ENCODE results near the gene FLVCR2.
"Not testable (repeated sequence)": the region's sequence is repeated elsewhere in the genome, so short reads cannot be mapped to it uniquely, and the experiment has no call there.

The FLVCR2 gene

GRCh38 chr14:75595226-75595625 lies 16.8 kb downstream of the FLVCR2 start:
- peak; percentile 34 to 59 (median 38) for DNase-seq

- peak; percentile 86 to 96 (median 87) for DNase-seq
These were observed 18.7 kb downstream of the FLVCR2 start for GRCh38 chr14:75597149-75597548.

- peak; percentile 60 to 91 (median 71) for DNase-seq
These were observed 21.7 kb downstream of the FLVCR2 start for GRCh38 chr14:75600100-75600499.

- DNase-seq: not testable (repeated sequence)
These were observed 22.6 kb downstream of the FLVCR2 start for GRCh38 chr14:75601061-75601460.

DNA sequence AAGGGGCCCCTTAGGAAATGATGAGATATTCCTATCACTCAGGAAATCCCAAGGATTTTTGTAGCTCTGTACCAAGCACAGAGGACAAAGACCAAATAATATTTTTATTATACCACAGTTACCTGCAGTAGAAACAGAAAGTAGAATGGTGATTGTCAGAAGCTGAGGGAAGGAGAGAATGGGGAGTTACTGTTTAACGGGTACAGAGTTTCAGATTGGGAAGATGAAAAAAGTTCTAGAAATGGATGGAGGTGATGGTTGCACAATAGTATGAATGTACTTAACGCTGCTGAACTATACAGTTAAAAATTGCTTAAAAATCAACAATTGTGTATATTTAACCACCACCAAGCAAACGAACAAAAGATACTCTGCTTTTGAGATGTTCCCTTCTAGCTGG lies 24.1 kb downstream of the FLVCR2 start:
- DNase-seq: no peak

DNA sequence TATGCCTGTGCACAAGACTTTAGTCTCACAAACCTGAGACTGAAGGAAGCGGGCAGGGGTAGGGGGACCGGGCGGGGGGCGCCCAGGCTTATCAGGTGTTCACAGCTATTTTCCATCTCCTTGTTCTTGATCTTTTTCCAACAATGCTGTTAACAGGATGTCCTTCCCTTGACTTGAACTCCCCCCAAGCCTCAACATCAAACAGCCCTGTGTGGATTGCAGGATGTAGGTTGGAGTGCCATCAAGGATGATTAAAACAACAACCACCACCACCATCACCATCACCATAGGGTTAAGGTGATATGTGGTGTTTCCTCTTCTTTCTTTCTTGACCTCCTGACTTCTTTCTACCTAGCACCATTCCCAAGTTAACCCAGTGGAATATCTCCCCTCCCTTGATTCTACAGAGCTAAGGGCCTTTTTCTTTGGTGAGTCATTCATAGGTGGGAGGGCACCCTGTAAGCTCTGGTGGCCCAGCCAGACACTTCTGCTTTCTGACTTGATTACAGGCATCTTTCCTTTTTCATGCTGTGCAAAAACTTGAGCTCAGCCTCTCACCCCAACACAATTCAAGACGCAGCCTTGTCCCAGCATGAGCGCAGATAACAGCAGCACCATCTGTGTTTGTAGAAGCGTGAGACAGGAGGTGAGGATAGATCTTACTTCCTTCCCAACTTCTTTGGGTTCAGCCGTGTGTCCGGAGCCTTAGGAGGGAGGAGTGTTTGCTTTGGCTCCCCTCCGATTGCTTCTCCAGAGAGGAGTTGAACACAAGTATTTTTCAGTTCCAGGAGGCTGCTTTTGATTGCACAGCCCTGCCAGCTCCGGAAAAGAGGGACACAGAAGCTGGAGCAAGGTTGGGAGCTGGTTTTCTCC lies 26.8 kb downstream of the FLVCR2 start:
- DNase-seq: peak; percentile 82 to 87 (median 84)

DNA sequence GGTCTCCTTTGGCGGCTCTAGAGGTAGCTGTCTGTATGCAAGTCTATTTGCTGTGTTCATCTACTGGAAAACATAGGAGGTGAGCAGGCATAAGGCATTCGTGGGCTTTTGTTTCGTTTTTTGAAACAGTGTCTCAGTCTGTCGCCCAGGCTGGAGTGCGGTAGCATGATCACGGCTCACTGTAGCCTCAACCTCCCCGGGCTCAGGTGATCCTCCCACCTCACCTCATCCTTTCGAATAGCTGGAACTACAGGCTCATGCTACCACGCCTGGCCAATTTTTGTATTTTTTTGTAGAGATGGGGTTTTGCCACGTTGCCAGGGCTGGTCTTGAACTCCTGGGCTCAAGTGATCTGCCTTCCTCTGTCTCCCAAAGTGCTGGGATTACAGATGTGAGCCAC lies 27.5 kb downstream of the FLVCR2 start:
- DNase-seq: no peak

DNA sequence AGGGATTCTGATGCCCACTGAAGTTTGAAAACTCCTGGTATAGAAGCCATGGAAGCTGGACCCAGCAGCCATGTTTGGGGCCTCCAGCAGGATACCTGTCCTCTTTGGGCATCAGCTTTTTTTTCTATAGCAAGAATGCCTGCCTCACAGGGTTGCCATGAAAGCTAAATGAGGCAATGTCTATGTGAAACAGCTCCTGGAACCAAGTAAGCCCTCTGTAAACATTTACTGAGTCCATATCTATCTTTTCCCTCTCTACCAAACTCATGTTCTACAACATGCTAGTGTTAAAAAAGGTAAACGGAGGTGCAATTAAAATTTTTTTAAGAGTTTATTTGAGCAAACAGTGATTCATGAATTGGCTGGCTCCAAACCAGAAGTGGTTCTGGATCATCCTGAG lies 28.6 kb downstream of the FLVCR2 start:
- DNase-seq: no peak

- no peak for DNase-seq
These were observed 29.6 kb downstream of the FLVCR2 start for GRCh38 chr14:75607842-75608640.

DNA sequence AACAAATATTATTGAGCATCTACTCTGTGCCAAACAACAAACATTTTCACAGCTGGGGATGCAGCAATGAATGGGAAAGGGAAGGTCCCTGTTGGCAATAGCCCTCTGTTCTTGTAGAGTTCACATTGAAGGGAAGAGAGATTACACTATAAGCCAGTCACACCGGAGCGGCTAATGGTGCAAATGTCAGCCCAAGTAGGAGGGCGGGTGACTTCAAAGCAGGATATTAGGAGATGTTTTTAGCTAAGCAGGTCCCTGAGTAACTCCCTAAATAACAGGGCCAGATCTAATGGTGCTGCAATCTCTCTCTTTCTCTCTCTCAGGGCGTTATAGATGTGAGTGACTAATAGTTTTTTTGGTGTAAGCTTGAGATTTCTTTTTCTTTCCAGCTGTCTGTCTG lies 30.7 kb downstream of the FLVCR2 start:
- DNase-seq: peak in 2 of 3 donors; percentile 29 to 60

DNA sequence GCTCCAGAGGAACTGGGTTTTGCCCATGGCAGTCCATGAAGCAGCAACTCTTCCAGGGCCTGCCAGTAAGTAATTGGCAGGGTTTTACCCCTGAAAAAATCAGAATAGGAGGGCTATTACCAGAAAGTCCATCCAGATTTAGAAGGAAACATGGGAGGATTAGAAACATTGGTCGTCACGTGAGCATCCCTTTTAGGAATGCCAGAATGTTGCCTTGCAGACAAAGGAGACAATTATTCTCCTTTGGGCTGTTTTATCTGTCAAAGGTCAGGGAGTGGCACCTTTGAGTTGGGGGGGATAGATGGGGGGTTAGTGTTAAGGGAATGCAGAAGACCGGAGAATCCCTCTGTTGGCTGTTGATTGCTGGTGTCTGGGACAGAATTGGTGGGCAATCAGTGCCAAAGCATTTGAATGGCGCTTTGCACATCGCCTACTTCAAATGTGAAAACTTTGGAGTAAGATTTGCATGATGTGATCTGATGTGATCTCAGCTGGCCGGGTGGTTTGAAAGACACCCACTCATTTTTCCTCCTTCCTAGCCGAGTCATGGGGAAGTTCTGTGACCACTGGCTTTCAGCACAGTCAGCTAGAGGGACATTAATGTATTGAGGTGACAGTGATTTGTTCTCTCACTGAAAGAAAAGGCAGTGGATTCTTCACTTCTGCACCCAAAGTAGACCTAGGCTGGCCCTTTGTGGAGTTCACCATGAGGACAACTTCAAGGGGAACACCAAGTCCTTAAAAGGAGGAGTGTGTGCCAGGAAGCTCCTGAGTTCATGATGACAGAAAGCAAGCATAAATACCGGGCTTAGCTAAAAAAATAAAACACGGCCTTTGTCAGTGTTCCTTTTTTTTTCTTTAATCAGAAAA lies 31.4 kb downstream of the FLVCR2 start:
- peak; percentile 91 to 96 (median 95) for DNase-seq

DNA sequence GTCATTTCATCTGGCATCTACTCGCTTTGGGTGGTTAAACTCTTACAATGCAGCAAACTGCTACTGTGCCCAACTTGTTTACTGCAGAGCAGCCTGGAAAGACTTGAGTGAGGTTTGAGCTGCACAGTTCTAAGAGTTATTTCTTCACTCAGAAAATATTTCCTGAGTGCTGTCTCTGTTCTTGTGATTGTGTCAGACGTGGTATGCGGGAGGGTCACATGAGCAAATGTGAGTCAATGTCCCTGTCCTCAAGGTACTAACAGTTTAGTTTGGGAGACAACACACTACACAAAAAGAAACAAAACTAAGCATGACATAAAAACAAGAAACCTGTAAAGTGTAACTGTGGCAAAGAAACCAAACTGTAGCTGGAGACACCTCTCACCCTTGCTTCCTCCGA lies 32.4 kb downstream of the FLVCR2 start:
- peak in 2 of 3 donors; percentile 36 to 55 for DNase-seq

DNA sequence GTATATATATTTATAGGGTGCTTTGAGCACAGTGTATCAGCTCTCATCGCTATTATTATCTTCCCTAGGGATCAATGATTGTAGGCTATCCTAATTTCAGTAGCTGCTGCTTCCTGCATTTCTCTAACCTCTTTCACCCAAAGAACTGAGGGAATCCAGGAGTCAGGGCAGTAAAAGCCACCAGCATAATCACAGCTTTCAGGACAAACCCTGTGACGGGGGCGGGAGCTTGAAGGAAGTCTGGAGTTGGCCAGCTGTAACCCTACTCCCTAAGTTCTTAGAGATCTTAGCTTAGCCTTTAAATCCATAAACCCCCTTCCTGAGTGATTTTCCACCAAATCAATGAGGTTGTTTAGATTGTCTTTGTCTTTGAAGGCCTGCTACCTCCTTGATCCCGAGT lies 33.7 kb downstream of the FLVCR2 start:
- no peak for DNase-seq

DNA sequence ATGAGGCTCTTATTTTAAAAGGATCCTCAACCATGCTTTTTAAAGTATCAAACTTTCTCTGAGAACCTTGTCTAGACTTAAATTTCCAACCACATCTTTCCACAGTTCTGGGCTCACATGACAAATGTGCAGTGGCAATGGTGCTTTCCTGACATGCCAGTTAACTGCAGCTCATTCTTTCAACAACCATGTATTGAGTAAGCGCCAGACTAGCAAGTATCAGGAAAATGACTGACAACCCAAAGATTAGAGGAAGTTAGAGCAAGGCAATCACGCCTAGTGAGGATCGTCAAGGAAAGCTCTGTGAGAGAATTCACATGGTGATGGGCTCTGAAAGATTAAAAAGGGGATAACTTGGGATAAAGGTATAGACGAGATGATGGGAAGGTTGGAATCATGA lies 35.8 kb downstream of the FLVCR2 start:
- DNase-seq: peak; percentile 81 to 92 (median 91)

DNA sequence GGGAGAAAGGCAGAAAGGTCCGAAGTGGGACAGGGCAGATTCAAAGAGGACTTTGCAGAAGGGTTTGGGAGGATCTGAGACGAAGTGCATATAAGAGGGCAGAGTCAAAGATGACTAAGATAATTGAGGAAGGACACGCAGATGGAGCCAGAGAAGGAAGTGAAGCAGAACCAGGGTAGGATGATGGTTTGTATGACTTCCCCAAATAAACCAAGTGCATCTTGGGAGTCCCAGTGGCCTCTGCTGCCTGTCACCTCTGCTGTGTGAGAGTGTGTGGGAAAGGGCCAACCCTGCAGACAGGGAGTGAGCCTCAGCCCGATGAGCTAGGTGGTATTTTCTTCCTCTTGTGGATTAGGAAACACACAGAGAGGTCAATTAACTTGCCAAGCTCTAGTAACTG lies 36.8 kb downstream of the FLVCR2 start:
- peak; percentile 86 to 94 (median 91) for DNase-seq

DNA sequence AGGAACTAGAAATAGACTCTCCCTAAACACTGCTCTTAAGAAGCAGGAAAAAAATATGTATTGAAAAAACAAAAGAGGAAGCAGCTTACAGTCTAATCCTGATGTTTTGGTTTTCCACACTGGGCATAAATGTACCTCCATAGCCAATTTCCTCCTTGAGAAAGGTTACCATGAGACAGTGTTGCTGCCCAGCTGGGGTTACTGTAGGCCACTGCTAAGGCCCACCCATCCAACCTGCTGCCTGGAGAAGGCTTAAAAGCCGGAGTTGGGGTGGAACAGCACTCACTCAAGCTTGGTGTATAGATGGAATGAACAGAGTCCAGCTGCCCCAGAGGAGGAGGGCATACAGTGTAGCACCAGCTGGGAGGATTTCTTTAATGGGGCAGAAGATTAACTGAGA lies 41.1 kb downstream of the FLVCR2 start:
- DNase-seq: no peak

- no peak for DNase-seq
These were observed 46.6 kb downstream of the FLVCR2 start for GRCh38 chr14:75625034-75625433.

GRCh38 chr14:75626396-75626795 lies 48.0 kb downstream of the FLVCR2 start:
- DNase-seq: peak; percentile 39 to 48 (median 41)

- DNase-seq: no peak
These were observed 48.4 kb downstream of the FLVCR2 start for GRCh38 chr14:75626863-75627262.

DNA sequence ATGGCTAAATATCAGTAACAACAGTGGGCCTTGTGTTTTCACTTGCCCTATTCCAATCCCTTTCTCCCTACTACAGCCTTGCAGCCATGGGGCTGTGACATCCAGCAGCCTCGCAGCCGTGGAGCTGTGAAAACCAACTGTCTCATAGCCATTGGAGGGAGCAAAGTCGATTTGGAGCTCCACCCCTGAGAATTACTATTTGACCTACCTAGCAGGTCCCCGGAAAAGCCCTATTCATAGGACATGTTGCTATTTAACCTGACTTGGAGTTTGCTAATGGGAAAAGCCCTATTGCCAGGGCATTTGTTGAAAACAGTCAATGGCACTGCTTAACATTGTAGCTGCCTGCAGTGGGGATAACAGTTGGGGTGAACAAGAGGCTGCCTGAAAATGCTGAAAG lies 49.0 kb downstream of the FLVCR2 start:
- DNase-seq: no peak

- no peak for DNase-seq
These were observed 50.4 kb downstream of the FLVCR2 start for GRCh38 chr14:75628816-75629215.

DNA sequence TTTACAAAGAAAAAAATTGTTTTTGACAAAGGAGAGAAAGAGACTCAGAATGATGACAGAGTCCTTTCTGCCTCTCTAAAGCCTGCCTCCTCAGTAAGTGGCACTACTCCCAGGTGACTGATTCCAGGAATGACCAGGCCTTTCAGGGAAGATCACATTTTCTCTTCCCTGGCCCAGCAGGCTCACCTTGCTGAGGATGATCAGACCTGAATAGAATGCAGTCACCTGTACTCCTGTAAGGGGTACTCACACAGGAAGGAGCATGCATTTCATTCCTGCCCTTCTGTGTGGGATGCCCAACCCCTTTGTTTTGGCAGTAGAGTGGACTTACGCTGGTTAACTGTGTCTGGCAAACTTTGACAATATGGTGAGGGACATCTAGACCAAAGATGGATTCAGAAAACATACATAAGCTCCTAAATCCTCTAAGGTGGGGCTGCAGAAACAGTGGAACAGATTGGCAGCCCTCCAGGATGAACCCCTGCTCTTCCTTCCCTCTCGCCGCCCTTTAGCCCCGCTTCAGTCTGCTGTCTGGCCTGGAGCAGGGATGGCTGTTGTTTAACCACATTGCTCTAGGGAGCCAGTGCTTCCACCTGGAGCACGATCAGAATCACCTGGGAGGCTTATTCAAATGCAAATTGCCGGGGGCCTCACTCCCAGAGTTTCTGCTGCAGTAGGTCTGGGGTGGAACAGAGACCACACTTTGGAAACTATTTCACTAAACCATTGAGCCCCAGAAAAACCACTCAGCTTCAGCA lies 52.5 kb downstream of the FLVCR2 start:
- DNase-seq: no peak
